ENCODE results near the gene RPRD2. TPM values are rescaled to one million over a fixed set of nuclear protein-coding genes. Genes with fewer than 3 reads are reported as not detected.
A peak's percentile ranks its signal among the peaks of the same experiment; 100 is the strongest.

RPRD2 gene
- total and polyA plus RNA-seq, 9 of the 15 experiments (the other 6 are each of a cell fraction or from before 2014, with no cell fraction given): 1.5 to 21.6 (median 7.7) TPM

- no peak for TF ChIP-seq ZBTB33 (CRISPR knock-in tag; IDR thresholded peaks at IDR 0.05)
- no peak for TF ChIP-seq ZNF124 (CRISPR knock-in tag; IDR thresholded peaks at IDR 0.05)
- TF ChIP-seq ZNF518B (CRISPR knock-in tag; IDR thresholded peaks at IDR 0.05): no peak
- no peak for TF ChIP-seq SMARCE1 (IDR thresholded peaks at IDR 0.05)
- TF ChIP-seq HCFC1 (IDR thresholded peaks at IDR 0.05; ENCODE audit: low read depth, low read length): no peak
- TF ChIP-seq SMAD4 (CRISPR knock-in tag; conservative IDR thresholded peaks at IDR 0.05): no peak
- TF ChIP-seq FOXK2 (conservative IDR thresholded peaks at IDR 0.05 in 1 of 2, IDR thresholded peaks at IDR 0.05 in 1 of 2; ENCODE audit: low read depth in 2 of 2): peak in 1 of 2 experiments; percentile 22; a peak in 1 of 4 replicates
- TF ChIP-seq REST (IDR thresholded peaks at IDR 0.05; ENCODE audit: borderline replicate concordance): peak; percentile 54; the same call in 1 of the 2 replicates
- TF ChIP-seq REST (CRISPR knock-in tag; IDR thresholded peaks at IDR 0.05; ENCODE audit: low read depth): no peak
- TF ChIP-seq CREBBP (IDR thresholded peaks at IDR 0.05; ENCODE audit: low read depth, low read length): no peak
- TF ChIP-seq FOXA3 (CRISPR knock-in tag; conservative IDR thresholded peaks at IDR 0.05 in 1 of 2, IDR thresholded peaks at IDR 0.05 in 1 of 2): peak; percentile 67 to 77; a peak in 3 of 4 replicates
- TF ChIP-seq RNF219 (CRISPR knock-in tag; IDR thresholded peaks at IDR 0.05): no peak
These were observed 152.7 kb downstream of the RPRD2 start (continued) for GRCh38 chr1:150516616-150517015.
